HG02623 (cell line): ENCODE results near the gene PPT2.
"Not testable (repeated sequence)": the region's sequence is repeated elsewhere in the genome, so short reads cannot be mapped to it uniquely, and the experiment has no call there.

ENCODE experiments used
- ATAC-seq: cut with Tn5 transposase; IDR thresholded peaks from one replicate; pipeline ENCODE4 v1.9.1; 2021; ENCODE audit warnings: moderate library complexity; ENCODE audit not compliant: unreplicated experiment

Gene PPT2

DNA sequence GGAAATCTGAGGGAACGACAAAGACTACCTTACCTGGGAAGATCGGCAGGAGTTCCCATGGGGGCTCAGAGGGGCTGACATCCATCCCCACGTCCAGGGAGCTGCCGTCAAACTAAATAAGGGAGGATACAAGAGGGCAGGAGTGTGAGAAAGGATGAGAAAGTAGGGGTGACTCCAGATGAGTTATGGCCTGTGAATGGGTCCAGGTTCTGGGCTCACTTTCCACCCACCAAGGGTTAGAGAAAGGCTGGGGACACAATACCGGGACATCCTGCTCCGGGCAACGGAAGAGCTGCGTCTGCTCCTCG, 26.6 kb upstream of the PPT2 start:
- no peak for ATAC-seq

DNA sequence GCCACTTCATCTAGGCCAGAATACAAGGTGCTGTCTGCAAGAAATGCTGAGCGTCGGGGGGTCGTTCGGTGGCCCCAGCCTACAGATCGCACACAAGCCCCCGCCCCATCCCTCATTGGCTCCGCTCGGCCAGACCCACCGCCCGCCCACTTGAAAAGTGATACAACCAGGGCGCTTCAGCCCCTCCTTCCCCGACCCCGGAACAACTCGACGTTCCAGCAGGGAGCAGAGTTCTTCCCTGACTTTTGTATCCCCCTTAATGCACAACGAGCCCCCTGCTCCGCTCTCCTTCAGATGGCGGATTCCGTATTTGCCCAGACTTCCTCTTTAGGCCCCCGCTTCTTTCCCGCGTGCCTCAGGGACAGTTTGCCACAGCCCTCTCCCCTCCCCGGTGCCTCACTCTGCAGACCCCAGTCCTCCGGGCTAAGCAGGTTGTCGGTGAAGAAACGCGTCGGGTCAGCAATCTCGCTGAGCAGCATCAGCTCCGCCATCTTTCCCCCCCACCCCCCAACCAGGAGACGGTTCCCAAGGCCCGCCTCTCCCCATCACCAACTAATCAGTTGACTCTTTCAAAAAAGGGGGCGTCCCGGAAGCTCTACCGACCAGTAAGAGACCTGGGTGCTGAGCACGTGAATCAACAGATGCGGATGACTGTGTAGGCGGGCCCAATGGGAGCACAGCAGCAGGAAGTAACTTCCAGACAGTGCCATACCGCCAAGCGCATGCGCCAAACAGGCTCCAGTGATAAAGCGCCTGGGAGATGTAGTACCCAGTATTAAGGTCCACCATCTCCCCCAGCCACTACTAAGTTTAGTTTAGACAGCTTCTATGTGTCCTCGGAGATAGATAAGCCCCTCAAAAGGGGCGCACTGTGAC, 26.0 kb upstream of the PPT2 start, which contains the start of gene ATF6B:
TSS of gene ATF6B (minus strand) at position 530 of the 876 bp plus-strand sequence. CDS start at position 491, 39 bp downstream.
- peak; percentile 86 for ATAC-seq

- no peak for ATAC-seq
Measured at GRCh38 chr6:32128751-32129296, 25.1 kb upstream of the PPT2 start.

DNA sequence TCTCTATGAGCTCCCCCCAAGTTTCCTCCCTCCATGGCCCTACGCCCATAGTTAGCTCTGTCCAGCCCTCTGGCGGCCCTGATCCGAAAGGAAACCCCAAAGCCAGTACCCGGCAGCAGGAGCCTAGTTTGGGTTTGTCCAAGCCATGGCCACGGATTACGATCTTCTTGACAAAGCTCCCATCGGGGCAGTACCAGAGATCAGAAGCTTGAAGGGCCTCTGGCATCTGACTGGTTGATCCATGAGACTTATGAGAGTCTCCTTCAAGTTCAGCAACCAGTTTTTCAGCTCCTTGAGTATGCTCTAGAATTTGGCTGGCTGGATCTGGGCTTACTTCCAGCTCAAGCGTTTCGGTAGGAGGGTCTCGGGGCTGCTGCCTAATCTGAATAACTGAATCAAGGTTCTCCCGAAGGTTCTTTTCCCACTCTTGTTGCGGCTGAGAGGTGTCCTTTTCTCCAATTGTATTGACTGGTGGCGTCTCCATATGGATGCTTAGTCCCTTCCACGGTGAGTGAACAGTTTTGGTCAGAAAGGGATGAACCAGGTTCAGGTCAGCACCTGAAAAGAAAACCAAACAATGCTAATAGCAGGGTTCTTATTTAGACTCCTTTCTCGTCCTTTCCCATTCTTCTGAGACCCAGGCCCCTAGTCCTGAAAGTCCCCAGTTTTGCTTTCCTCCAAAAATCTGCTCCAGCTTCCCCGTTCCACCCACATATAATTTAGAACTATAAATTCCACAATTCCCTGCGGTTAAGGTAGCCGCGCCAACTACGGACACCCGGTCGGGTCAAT, 24.4 kb upstream of the PPT2 start:
- ATAC-seq: no peak

- no peak for ATAC-seq
Measured at GRCh38 chr6:32131439-32131948, 22.4 kb upstream of the PPT2 start.

DNA sequence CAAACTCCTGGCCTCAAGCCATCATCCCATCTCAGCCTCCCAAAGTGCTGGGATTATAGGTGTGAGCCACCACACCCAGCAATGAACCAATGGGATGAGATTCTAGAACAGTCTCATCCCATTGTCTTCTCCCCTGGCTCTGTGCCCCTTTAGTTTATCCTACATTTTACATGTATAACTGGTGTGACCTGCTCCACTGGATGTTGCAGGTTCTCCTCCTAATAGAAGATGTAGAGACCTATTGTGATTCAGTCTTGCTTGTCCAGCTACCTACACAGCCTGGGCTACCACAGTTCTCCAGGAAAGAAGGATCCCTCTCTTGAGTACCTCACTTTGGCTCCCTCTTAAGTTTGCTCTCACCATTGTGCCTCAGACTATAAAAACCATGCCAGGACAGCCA, 21.8 kb upstream of the PPT2 start:
- no peak for ATAC-seq

DNA sequence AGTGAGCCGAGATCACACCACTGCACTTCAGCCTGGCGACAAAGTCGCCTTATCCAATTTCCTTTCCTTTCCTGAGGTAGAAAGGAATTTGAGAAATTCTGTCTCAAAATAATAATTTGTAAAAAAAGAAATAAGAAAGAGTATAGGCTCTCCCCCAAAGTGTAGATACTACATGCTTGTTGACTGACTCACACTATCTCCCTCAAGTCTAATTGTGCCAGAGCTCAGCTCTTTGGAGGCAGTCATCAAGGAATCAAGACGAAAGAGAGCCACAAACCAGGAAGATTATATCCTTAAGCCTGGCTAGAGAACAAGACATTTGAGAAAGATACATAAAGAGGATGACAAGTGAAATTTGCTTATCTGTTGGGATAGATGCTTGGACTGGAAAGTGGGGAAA, 20.2 kb upstream of the PPT2 start:
- no peak for ATAC-seq

DNA sequence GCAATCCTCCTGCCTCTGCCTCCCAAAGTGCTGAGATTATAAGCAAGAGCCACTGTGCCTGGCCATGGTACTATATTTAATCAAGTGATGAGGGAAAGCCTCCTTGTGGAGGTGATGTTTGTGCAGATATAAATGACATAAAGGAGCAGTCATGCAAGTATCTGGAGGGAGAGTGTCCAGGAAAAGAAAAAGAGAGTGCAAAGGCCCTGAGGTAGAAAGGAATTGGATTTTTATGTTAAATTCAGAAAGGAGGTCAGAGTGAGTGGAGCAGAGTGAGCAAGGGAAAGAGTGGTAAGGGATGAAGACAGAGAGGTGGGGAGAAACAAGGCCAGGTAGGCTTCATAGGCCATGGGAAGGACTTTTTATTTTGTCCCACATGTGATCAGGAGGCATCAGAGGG, 16.5 kb upstream of the PPT2 start:
- no peak for ATAC-seq

- no peak for ATAC-seq
Measured at GRCh38 chr6:32139590-32139989, 14.4 kb upstream of the PPT2 start.

- no peak for ATAC-seq
Measured at GRCh38 chr6:32140420-32141046, 13.4 kb upstream of the PPT2 start.

GRCh38 chr6:32144238-32144637, 9.7 kb upstream of the PPT2 start:
- not testable (repeated sequence) for ATAC-seq

DNA sequence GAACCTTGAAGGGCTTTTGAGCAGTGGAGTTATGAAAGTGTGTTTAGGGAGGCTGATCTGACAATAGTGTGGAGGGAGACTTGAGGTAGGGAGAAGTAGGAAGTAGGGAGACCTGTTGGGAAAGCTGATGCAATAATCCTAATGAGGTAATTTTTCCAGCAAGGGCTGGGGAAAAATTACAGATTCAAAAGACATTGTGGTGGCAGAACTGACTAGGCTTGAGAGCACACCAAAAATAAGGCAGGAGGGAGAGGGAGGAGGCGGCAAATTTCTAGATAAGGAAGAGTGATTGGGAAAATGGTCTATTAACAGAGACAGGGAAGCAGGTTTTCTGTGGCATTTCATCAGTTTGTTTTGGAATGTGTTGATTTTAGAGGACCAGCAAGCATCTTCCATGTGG, 7.7 kb upstream of the PPT2 start:
- no peak for ATAC-seq

GRCh38 chr6:32146687-32147086, 7.3 kb upstream of the PPT2 start:
- ATAC-seq: no peak

DNA sequence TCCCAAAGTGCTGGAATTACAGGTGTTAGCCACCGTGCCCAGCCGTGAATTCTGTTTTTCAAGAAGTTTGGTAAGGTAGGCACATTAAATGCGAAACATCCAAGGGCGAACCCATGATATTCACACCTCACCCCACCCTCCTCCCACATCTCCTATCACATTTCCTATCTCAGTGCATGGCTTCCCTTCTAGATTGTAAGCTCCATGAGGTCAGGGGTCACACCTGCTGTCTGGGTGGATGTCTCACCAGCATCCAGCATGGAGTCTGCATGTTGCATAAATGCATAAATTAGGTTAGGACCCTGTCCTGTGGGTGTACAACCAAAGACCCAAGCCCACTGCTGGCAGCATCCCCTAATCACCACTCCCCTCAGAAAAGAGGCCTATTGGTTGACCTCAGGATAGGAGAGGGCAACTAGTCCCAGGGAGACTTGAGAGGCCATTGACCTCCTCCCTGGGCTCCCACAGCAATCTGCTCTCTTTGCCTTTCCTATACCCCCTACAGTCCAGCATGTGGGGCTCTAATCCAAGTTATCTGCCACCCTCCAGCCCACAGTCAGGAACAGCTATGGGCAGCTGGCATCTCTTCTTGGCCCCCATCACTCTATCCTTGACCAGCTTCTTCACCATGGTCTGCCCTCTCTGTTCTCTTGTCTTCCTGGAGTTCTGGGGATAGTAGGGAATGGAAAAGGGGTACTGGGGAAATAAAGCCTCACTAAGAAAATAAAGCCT, 6.4 kb upstream of the PPT2 start:
- no peak for ATAC-seq

DNA sequence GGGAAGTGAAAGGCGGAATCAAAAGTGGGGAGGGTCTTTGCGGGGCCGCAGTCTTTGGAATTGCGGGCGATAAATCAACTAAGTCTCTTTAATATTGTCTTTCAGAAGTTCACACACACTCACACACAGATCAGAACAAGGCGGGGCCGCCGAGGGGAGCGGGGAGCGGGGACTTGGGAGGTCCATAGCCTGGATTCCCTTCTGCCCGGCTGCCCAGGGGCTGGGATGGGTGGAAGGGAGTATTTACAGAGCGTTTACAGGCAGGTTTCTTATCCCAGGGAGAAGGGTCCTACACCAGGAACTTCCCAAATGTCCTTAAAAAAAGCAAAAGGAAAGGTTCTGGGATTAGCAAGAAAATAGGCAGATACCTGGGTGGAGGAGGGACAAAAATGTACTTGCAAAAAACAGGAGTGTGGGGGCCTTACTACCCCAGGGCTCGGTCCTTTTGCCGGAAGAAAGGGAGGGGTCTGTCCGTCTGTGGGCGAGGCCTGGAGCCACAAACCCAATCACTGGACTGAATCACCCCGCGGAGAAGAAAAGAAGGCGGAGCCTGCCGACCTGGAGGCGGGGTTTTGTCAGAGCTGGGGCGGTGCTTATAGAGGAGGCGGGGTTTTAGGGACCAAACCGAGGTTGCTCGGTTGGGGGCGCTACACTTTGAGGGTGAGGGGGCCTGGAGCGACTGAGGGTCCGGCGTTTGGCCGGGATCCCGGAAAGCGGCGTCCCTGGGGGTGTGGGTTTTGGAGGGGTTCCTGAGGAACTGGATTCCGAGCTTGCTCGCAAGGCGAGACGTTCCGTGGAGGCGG, 5.5 kb upstream of the PPT2 start:
- no peak for ATAC-seq

GRCh38 chr6:32149092-32149755, 4.7 kb upstream of the PPT2 start:
- ATAC-seq: no peak

GRCh38 chr6:32149932-32150870, 3.7 kb upstream of the PPT2 start:
- ATAC-seq: no peak

GRCh38 chr6:32151181-32151862, 2.6 kb upstream of the PPT2 start:
- ATAC-seq: no peak
